HG03097 (cell line): ENCODE results near the gene PAM.
"Not testable (repeated sequence)": the region's sequence is repeated elsewhere in the genome, so short reads cannot be mapped to it uniquely, and the experiment has no call there.

Source experiments
- ATAC-seq: cut with Tn5 transposase; IDR thresholded peaks from one replicate; pipeline ENCODE4 v1.9.1; 2021; ENCODE audit not compliant: unreplicated experiment, low FRiP score

The PAM gene

GRCh38 chr5:102888483-102888882 lies 133.4 kb downstream of the PAM start:
- no peak for ATAC-seq

GRCh38 chr5:102889033-102889432 lies 133.9 kb downstream of the PAM start:
- no peak for ATAC-seq

- no peak for ATAC-seq
Observed at GRCh38 chr5:102890133-102890532, 135.0 kb downstream of the PAM start.

GRCh38 chr5:102891175-102891574 lies 136.1 kb downstream of the PAM start:
- ATAC-seq = no peak

- no peak for ATAC-seq
Observed at GRCh38 chr5:102893942-102894341, 138.8 kb downstream of the PAM start.

GRCh38 chr5:102895234-102895633 lies 140.1 kb downstream of the PAM start:
- no peak for ATAC-seq

- no peak for ATAC-seq
Observed at GRCh38 chr5:102895976-102896375, 140.9 kb downstream of the PAM start.

GRCh38 chr5:102901424-102902134 lies 146.5 kb downstream of the PAM start:
- ATAC-seq = no peak

- ATAC-seq = no peak
Observed at GRCh38 chr5:102902135-102902448, 147.0 kb downstream of the PAM start.

GRCh38 chr5:102902647-102903046 lies 147.5 kb downstream of the PAM start:
- ATAC-seq = no peak

GRCh38 chr5:102903074-102903871 lies 148.2 kb downstream of the PAM start:
- ATAC-seq = no peak

- ATAC-seq = no peak
Observed at GRCh38 chr5:102905056-102905455, 150.0 kb downstream of the PAM start.

- ATAC-seq = not testable (repeated sequence)
Observed at GRCh38 chr5:102907099-102907498, 152.0 kb downstream of the PAM start.

- no peak for ATAC-seq
Observed at GRCh38 chr5:102910240-102911226, 155.4 kb downstream of the PAM start.

- ATAC-seq = no peak
Observed at GRCh38 chr5:102911973-102912372, 156.9 kb downstream of the PAM start.

GRCh38 chr5:102916109-102916508 lies 161.0 kb downstream of the PAM start:
- no peak for ATAC-seq

GRCh38 chr5:102918986-102919610 lies 164.0 kb downstream of the PAM start:
- ATAC-seq = no peak

GRCh38 chr5:102920762-102921161 lies 165.7 kb downstream of the PAM start:
- no peak for ATAC-seq

GRCh38 chr5:102921341-102922044 lies 166.4 kb downstream of the PAM start:
- no peak for ATAC-seq
